ENCODE results near the gene MRAS. TPM values are rescaled to one million over a fixed set of nuclear protein-coding genes. Genes with fewer than 3 reads are reported as not detected.

The MRAS gene
- total RNA-seq, 1 experiment from 2014 or later: 2.4 TPM

- Histone ChIP-seq H3F3A (ENCODE audit: insufficient read depth, low read depth) (peaks cover 8% of the 10 kb centered on the region), H3K27ac (no peak overlapping the region), H3K4me3 (peak overlapping the region; percentile 77), H3K4me1 (replicated peaks; ENCODE audit: insufficient read depth) (no peaks in the 10 kb centered on the region), H3K27me3 (ENCODE audit: insufficient read depth, low read depth) (no peaks in the 10 kb centered on the region), H4K20me1 (ENCODE audit: insufficient read depth) (no peaks in the 10 kb centered on the region), H3K9me2 (ENCODE audit: insufficient read depth) (no peaks in the 10 kb centered on the region), H2AFZ (peak overlapping the region; percentile 99), H3K4me2 (peak overlapping the region; percentile 99), H3K79me2 (ENCODE audit: low read depth) (no peaks in the 10 kb centered on the region), H3K36me3 (ENCODE audit: low read depth) (no peaks in the 10 kb centered on the region), H3K9me3 (ENCODE audit: insufficient read depth, low read depth) (peaks cover 6% of the 10 kb centered on the region; the same call in 1 of the 2 replicates)
- TSS peak; percentile 32 for BruUV-seq (replicated peaks)
- ChIA-PET CTCF (interaction anchor here (1.0 kb wide), 1 partner anchor 488 kb away, joined by 3 read pairs; no protein-coding TSS in a partner anchor), POLR2A (ENCODE audit: unreplicated experiment) (interaction anchor here (0.5 to 0.6 kb wide), 3 partner anchors 99 to 260 kb away, joined by 3 to 4 read pairs (median 3); partner anchors contain the start of gene DBR1)
- DNase-seq: peak; percentile 19 to 39
- TF ChIP-seq EZH2 (IDR thresholded peaks at IDR 0.05; ENCODE audit: low read depth) (no peak), CTCF (conservative IDR thresholded peaks at IDR 0.05) (no peak)
- intact Hi-C loops (cut with micrococcal nuclease; ENCODE audit: unreplicated experiment): loop anchor here (1.0 to 5.0 kb wide), 2 partner anchors 7 to 157 kb away; partner anchors contain the start of gene CEP70
These were observed 86.7 kb downstream of the MRAS start for GRCh38 chr3:138434875-138435772.

GRCh38 chr3:138435840-138436239 is 87.5 kb downstream of the MRAS start:
- intact Hi-C loops (cut with micrococcal nuclease; ENCODE audit: unreplicated experiment): no loop called here
- no peaks in the 10 kb centered on the region for H4K20me1 ChIP-seq (ENCODE audit: insufficient read depth)
- H3K36me3 ChIP-seq (ENCODE audit: low read depth): no peaks in the 10 kb centered on the region
- peak overlapping the region; percentile 99 for H3K4me2 ChIP-seq
- no peaks in the 10 kb centered on the region for H3K9me2 ChIP-seq (ENCODE audit: insufficient read depth)
- peaks cover 8% of the 10 kb centered on the region for H3F3A ChIP-seq (ENCODE audit: insufficient read depth, low read depth)
- POLR2A ChIA-PET (ENCODE audit: unreplicated experiment): no interaction called here
- CTCF ChIA-PET: no interaction called here
- H3K79me2 ChIP-seq (ENCODE audit: low read depth): no peaks in the 10 kb centered on the region
- BruUV-seq (replicated peaks): no TSS peak
- H3K4me3 ChIP-seq: no peak overlapping the region
- H3K27me3 ChIP-seq (ENCODE audit: insufficient read depth, low read depth): no peaks in the 10 kb centered on the region
- no peak for DNase-seq
- H3K4me1 ChIP-seq (replicated peaks; ENCODE audit: insufficient read depth): no peaks in the 10 kb centered on the region
- H3K27ac ChIP-seq: no peak overlapping the region
- peaks cover 6% of the 10 kb centered on the region; the same call in 1 of the 2 replicates for H3K9me3 ChIP-seq (ENCODE audit: insufficient read depth, low read depth)
- TF ChIP-seq EZH2 (IDR thresholded peaks at IDR 0.05; ENCODE audit: low read depth) (no peak), CTCF (conservative IDR thresholded peaks at IDR 0.05) (no peak)
- H2AFZ ChIP-seq: no peak overlapping the region

- CTCF ChIA-PET: interaction anchor here (0.9 kb wide), 1 partner anchor 478 kb away, joined by 3 read pairs; no protein-coding TSS in a partner anchor
- Histone ChIP-seq H3F3A (ENCODE audit: insufficient read depth, low read depth) (peaks cover 8% of the 10 kb centered on the region), H3K9me3 (ENCODE audit: insufficient read depth, low read depth) (peaks cover 6% of the 10 kb centered on the region; the same call in 1 of the 2 replicates), H3K79me2 (ENCODE audit: low read depth) (no peaks in the 10 kb centered on the region), H3K27me3 (ENCODE audit: insufficient read depth, low read depth) (no peaks in the 10 kb centered on the region), H2AFZ (no peak overlapping the region), H3K4me2 (no peak overlapping the region), H3K27ac (no peak overlapping the region), H3K4me1 (replicated peaks; ENCODE audit: insufficient read depth) (no peaks in the 10 kb centered on the region), H3K36me3 (ENCODE audit: low read depth) (no peaks in the 10 kb centered on the region), H3K9me2 (ENCODE audit: insufficient read depth) (no peaks in the 10 kb centered on the region), H3K4me3 (no peak overlapping the region), H4K20me1 (ENCODE audit: insufficient read depth) (no peaks in the 10 kb centered on the region)
- no peak for TF ChIP-seq EZH2 (IDR thresholded peaks at IDR 0.05; ENCODE audit: low read depth)
- no peak for TF ChIP-seq CTCF (conservative IDR thresholded peaks at IDR 0.05)
- intact Hi-C loops (cut with micrococcal nuclease; ENCODE audit: unreplicated experiment): no loop called here
- POLR2A ChIA-PET (ENCODE audit: unreplicated experiment): no interaction called here
- BruUV-seq (replicated peaks): no TSS peak
- no peak for DNase-seq
These were observed 88.9 kb downstream of the MRAS start for GRCh38 chr3:138437281-138437680.
